ENCODE results near the gene TASP1.

DNA sequence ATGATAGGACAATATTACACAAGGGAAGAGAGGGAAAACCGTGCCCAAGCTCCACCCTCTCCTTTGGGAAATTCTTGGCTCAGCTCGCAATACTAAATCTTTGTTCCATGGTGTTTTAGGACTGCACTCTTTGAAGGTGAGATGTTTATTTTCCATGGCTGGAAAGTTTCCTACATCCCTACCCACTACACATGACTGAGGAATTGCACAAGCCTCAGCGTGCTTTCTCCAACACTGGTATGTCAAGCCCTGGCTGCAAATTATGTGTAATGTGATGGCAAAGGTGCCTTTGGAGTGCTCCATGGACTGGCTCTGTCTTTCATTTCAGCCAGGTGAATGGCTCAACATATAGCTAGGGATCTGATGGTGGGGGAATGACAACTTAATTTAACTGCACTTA lies 283.3 kb downstream of the TASP1 start:
- no peak for TF ChIP-seq POLR2AphosphoS5 (IDR thresholded peaks at IDR 0.05; ENCODE audit: low read depth, low read length)
- TF ChIP-seq POLR2A (IDR thresholded peaks at IDR 0.05; ENCODE audit: low read depth, low read length): no peak
- TF ChIP-seq TAF1 (IDR thresholded peaks at IDR 0.05; ENCODE audit: borderline replicate concordance, low read depth, low read length): no peak

All from GM12892 (cell line).